ES-I3 (cell line): ENCODE results near the gene MAPK10.

Source experiments
- H3K36me3 ChIP-seq: 2 replicates; pipeline ENCODE4 v1.6.1; 2013; ENCODE audit warnings: mild to moderate bottlenecking, low read length, control low read depth, moderate library complexity; ENCODE audit not compliant: insufficient read depth
- H3K4me1 ChIP-seq: 2 replicates; pipeline ENCODE4 v1.6.1; 2013; ENCODE audit warnings: mild to moderate bottlenecking, control low read depth, low read length; ENCODE audit not compliant: insufficient read depth
- H3K9ac ChIP-seq: 2 replicates; pipeline ENCODE4 v1.6.1; 2013; ENCODE audit warnings: low read depth, mild to moderate bottlenecking, low read length, moderate library complexity
- H3K9me3 ChIP-seq: 2 replicates; pipeline ENCODE4 v1.6.1; 2013; ENCODE audit warnings: mild to moderate bottlenecking, low read length, moderate library complexity; ENCODE audit not compliant: control insufficient read depth, insufficient read depth

The MAPK10 gene

GRCh38 chr4:86329431-86329830 is 30.4 kb downstream of the MAPK10 start:
- Histone ChIP-seq H3K9me3 (no peaks in the 10 kb centered on the region), H3K9ac (no peak overlapping the region), H3K36me3 (no peaks in the 10 kb centered on the region), H3K4me1 (peaks cover 5% of the 10 kb centered on the region; the same call in 1 of the 2 replicates)

GRCh38 chr4:86326400-86326799 is 33.5 kb downstream of the MAPK10 start:
- no peak overlapping the region for H3K9ac ChIP-seq
- H3K9me3 ChIP-seq = no peaks in the 10 kb centered on the region
- H3K36me3 ChIP-seq = no peaks in the 10 kb centered on the region
- peaks cover 5% of the 10 kb centered on the region; the same call in 1 of the 2 replicates for H3K4me1 ChIP-seq

- H3K4me1 ChIP-seq = no peaks in the 10 kb centered on the region
- H3K9ac ChIP-seq = no peak overlapping the region
- H3K36me3 ChIP-seq = no peaks in the 10 kb centered on the region
- no peaks in the 10 kb centered on the region for H3K9me3 ChIP-seq
These were observed 40.5 kb downstream of the MAPK10 start for GRCh38 chr4:86319390-86319789.

- no peaks in the 10 kb centered on the region for H3K36me3 ChIP-seq
These were observed 44.3 kb downstream of the MAPK10 start for GRCh38 chr4:86315579-86315978.

GRCh38 chr4:86313656-86314055 is 46.2 kb downstream of the MAPK10 start:
- H3K4me1 ChIP-seq = peaks cover 9% of the 10 kb centered on the region; the same call in 1 of the 2 replicates
- H3K36me3 ChIP-seq = no peaks in the 10 kb centered on the region
- H3K9me3 ChIP-seq = no peaks in the 10 kb centered on the region
- no peak overlapping the region for H3K9ac ChIP-seq

More at GRCh38 chr4:86315579-86315978, 44.3 kb downstream of the MAPK10 start:
- Histone ChIP-seq H3K4me1 (no peaks in the 10 kb centered on the region), H3K9ac (no peak overlapping the region), H3K9me3 (no peaks in the 10 kb centered on the region)

- no peaks in the 10 kb centered on the region for H3K9me3 ChIP-seq
- H3K9ac ChIP-seq = no peak overlapping the region
- no peaks in the 10 kb centered on the region for H3K36me3 ChIP-seq
- H3K4me1 ChIP-seq = peaks cover 16% of the 10 kb centered on the region
These were observed 52.4 kb downstream of the MAPK10 start for GRCh38 chr4:86307432-86307831.

GRCh38 chr4:86306816-86307215 is 53.0 kb downstream of the MAPK10 start:
- Histone ChIP-seq H3K36me3 (no peaks in the 10 kb centered on the region), H3K9ac (no peak overlapping the region), H3K4me1 (peaks cover 16% of the 10 kb centered on the region), H3K9me3 (no peaks in the 10 kb centered on the region)

GRCh38 chr4:86302830-86303229 is 57.0 kb downstream of the MAPK10 start:
- Histone ChIP-seq H3K36me3 (no peaks in the 10 kb centered on the region), H3K9me3 (no peaks in the 10 kb centered on the region), H3K9ac (no peak overlapping the region), H3K4me1 (peaks cover 7% of the 10 kb centered on the region)

- Histone ChIP-seq H3K4me1 (peaks cover 2% of the 10 kb centered on the region), H3K9ac (no peak overlapping the region), H3K9me3 (no peaks in the 10 kb centered on the region), H3K36me3 (no peaks in the 10 kb centered on the region)
These were observed 57.6 kb downstream of the MAPK10 start for GRCh38 chr4:86302251-86302650.

- Histone ChIP-seq H3K36me3 (no peaks in the 10 kb centered on the region), H3K9me3 (no peaks in the 10 kb centered on the region), H3K9ac (no peak overlapping the region), H3K4me1 (peaks cover 12% of the 10 kb centered on the region)
These were observed 59.3 kb downstream of the MAPK10 start for GRCh38 chr4:86300516-86300915.

- H3K36me3 ChIP-seq = no peaks in the 10 kb centered on the region
- no peak overlapping the region for H3K9ac ChIP-seq
- H3K9me3 ChIP-seq = no peaks in the 10 kb centered on the region
- peaks cover 21% of the 10 kb centered on the region for H3K4me1 ChIP-seq
These were observed 63.0 kb downstream of the MAPK10 start for GRCh38 chr4:86296865-86297264.

- Histone ChIP-seq H3K9ac (no peak overlapping the region), H3K9me3 (no peaks in the 10 kb centered on the region), H3K36me3 (no peaks in the 10 kb centered on the region), H3K4me1 (peaks cover 21% of the 10 kb centered on the region)
These were observed 65.0 kb downstream of the MAPK10 start for GRCh38 chr4:86294883-86295282.

GRCh38 chr4:86291180-86291579 is 68.7 kb downstream of the MAPK10 start:
- Histone ChIP-seq H3K9ac (no peak overlapping the region), H3K4me1 (peaks cover 10% of the 10 kb centered on the region), H3K36me3 (no peaks in the 10 kb centered on the region), H3K9me3 (no peaks in the 10 kb centered on the region)

GRCh38 chr4:86286726-86287125 is 73.1 kb downstream of the MAPK10 start:
- H3K9ac ChIP-seq = no peak overlapping the region
- H3K36me3 ChIP-seq = no peaks in the 10 kb centered on the region
- H3K4me1 ChIP-seq = no peaks in the 10 kb centered on the region
- H3K9me3 ChIP-seq = no peaks in the 10 kb centered on the region

GRCh38 chr4:86283371-86283770 is 76.5 kb downstream of the MAPK10 start:
- peaks cover 5% of the 10 kb centered on the region; the same call in 1 of the 2 replicates for H3K4me1 ChIP-seq
- H3K36me3 ChIP-seq = no peaks in the 10 kb centered on the region
- no peak overlapping the region for H3K9ac ChIP-seq
- no peaks in the 10 kb centered on the region for H3K9me3 ChIP-seq

GRCh38 chr4:86280246-86280645 is 79.6 kb downstream of the MAPK10 start:
- Histone ChIP-seq H3K9ac (no peak overlapping the region), H3K4me1 (peaks cover 5% of the 10 kb centered on the region; the same call in 1 of the 2 replicates)

More at GRCh38 chr4:86280246-86280645, 79.6 kb downstream of the MAPK10 start:
- no peaks in the 10 kb centered on the region for H3K36me3 ChIP-seq
- no peaks in the 10 kb centered on the region for H3K9me3 ChIP-seq
